HEK293 (cell line): ENCODE measurements around the gene TRO.

Experiments
- CTCF ChIP-seq: fragments of 450-650 bp; formaldehyde crosslinking; IDR thresholded peaks from 2 replicates; pipeline ENCODE4 v1.5.1; 2016; ENCODE audit warnings: missing biosample characterization, missing genetic modification characterization
- PATZ1 ChIP-seq: fragments of 450-650 bp; formaldehyde crosslinking; IDR thresholded peaks from 2 replicates; pipeline ENCODE4 v1.5.1; 2016; ENCODE audit warnings: missing biosample characterization, missing genetic modification characterization
- REPIN1 ChIP-seq: fragments of 450-650 bp; formaldehyde crosslinking; IDR thresholded peaks from 2 replicates; pipeline ENCODE4 v1.5.1; 2017; ENCODE audit warnings: missing biosample characterization, missing genetic modification characterization, low read depth
- REST ChIP-seq: fragments of 450-650 bp; formaldehyde crosslinking; IDR thresholded peaks from 2 replicates; pipeline ENCODE4 v1.5.1; 2016; ENCODE audit warnings: missing biosample characterization, missing genetic modification characterization
- WT1 ChIP-seq: fragments of 450-650 bp; formaldehyde crosslinking; IDR thresholded peaks from 2 replicates; pipeline ENCODE4 v1.5.1; 2016; ENCODE audit warnings: missing biosample characterization, missing genetic modification characterization
- ZNF121 ChIP-seq: fragments of 450-650 bp; formaldehyde crosslinking; IDR thresholded peaks from 2 replicates; pipeline ENCODE4 v1.5.1; 2016; ENCODE audit warnings: missing biosample characterization, missing genetic modification characterization

GRCh38 chrX:54926978-54927377 is 6.4 kb downstream of the TRO start:
- TF ChIP-seq CTCF (tag by site-specific recombination): no peak
- TF ChIP-seq WT1: no peak
- no peak for TF ChIP-seq REST (tag by site-specific recombination)
- no peak for TF ChIP-seq PATZ1 (tag by site-specific recombination)
- TF ChIP-seq ZNF121: no peak
- no peak for TF ChIP-seq REPIN1 (tag by site-specific recombination)
